DND-41 (cell line): ENCODE results near the gene PAK5.

Experiments
- CTCF ChIP-seq: IDR thresholded peaks from 2 replicates; pipeline ENCODE4 v1.5.1; 2012; ENCODE audit warnings: borderline replicate concordance, low read length, moderate library complexity, mild to moderate bottlenecking; ENCODE audit not compliant: poor library complexity, severe bottlenecking; ENCODE audit errors: extremely low read depth
- EZH2 ChIP-seq: IDR thresholded peaks from 3 replicates; pipeline ENCODE4 v1.6.1; 2012; ENCODE audit warnings: borderline replicate concordance, low read depth, mild to moderate bottlenecking, moderate library complexity, low read length, inconsistent platforms; ENCODE audit not compliant: severe bottlenecking

- no peak for TF ChIP-seq CTCF
- no peak for TF ChIP-seq EZH2
Measured at GRCh38 chr20:9852566-9852965, 13.7 kb upstream of the PAK5 start.
